DND-41 (cell line): ENCODE measurements around the gene ACTL6B.

ENCODE experiments used
- EZH2 ChIP-seq: IDR thresholded peaks from 3 replicates; pipeline ENCODE4 v1.6.1; 2012; ENCODE audit warnings: borderline replicate concordance, low read depth, mild to moderate bottlenecking, moderate library complexity, low read length, inconsistent platforms; ENCODE audit not compliant: severe bottlenecking
- TF ChIP-seq, protein P1 (sequence below): IDR thresholded peaks from 2 replicates; pipeline ENCODE4 v1.5.1; 2012; ENCODE audit warnings: borderline replicate concordance, low read length, moderate library complexity, mild to moderate bottlenecking; ENCODE audit not compliant: poor library complexity, severe bottlenecking; ENCODE audit errors: extremely low read depth

DNA sequence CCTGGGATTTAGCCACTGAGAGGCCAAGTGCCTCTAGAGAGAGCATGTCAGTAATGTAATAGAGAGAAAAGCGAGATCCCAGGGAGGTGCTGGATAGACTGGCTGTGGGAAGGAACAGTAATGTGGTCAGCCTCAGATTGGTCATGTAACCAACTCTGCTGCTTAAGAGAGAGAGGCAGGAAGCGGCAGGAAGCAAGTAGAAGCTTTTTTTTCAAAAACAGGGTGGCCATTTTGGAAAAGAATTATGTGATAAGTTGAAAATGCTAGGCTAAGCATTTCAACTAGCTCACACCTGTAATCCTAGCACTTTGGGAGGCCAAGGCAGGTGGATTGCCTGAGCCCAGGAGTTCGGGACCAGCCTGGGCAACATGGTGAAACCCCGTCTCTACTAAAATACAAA lies 57.8 kb downstream of the ACTL6B start:
- TF ChIP-seq, protein P1, sequence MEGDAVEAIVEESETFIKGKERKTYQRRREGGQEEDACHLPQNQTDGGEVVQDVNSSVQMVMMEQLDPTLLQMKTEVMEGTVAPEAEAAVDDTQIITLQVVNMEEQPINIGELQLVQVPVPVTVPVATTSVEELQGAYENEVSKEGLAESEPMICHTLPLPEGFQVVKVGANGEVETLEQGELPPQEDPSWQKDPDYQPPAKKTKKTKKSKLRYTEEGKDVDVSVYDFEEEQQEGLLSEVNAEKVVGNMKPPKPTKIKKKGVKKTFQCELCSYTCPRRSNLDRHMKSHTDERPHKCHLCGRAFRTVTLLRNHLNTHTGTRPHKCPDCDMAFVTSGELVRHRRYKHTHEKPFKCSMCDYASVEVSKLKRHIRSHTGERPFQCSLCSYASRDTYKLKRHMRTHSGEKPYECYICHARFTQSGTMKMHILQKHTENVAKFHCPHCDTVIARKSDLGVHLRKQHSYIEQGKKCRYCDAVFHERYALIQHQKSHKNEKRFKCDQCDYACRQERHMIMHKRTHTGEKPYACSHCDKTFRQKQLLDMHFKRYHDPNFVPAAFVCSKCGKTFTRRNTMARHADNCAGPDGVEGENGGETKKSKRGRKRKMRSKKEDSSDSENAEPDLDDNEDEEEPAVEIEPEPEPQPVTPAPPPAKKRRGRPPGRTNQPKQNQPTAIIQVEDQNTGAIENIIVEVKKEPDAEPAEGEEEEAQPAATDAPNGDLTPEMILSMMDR = no peak
- TF ChIP-seq EZH2 = no peak
